HG02885 (cell line): ENCODE data around the gene HOXD8.

Source experiments
- ATAC-seq: cut with Tn5 transposase; IDR thresholded peaks from one replicate; pipeline ENCODE4 v1.9.1; 2021; ENCODE audit warnings: mild to moderate bottlenecking; ENCODE audit not compliant: unreplicated experiment, poor library complexity

HOXD8 gene

GRCh38 chr2:176114930-176115625 is 14.4 kb upstream of the HOXD8 start:
- no peak for ATAC-seq

GRCh38 chr2:176115883-176116813 is 13.4 kb upstream of the HOXD8 start, which contains the start of gene HOXD10:
Gene HOXD10 (plus strand): TSS chr2:176116778. CDS start chr2:176116834, 56 bp downstream.
- no peak for ATAC-seq

- no peak for ATAC-seq
These were observed 12.2 kb upstream of the HOXD8 start for GRCh38 chr2:176117162-176117822.

- no peak for ATAC-seq
These were observed 11.6 kb upstream of the HOXD8 start for GRCh38 chr2:176117823-176118371.

GRCh38 chr2:176118601-176119339 is 10.7 kb upstream of the HOXD8 start:
- ATAC-seq: no peak

GRCh38 chr2:176120364-176121189 is 8.9 kb upstream of the HOXD8 start:
- no peak for ATAC-seq

GRCh38 chr2:176121190-176122051 is 8.1 kb upstream of the HOXD8 start:
- no peak for ATAC-seq

GRCh38 chr2:176122052-176122682 is 7.3 kb upstream of the HOXD8 start:
- no peak for ATAC-seq

- no peak for ATAC-seq
These were observed 6.7 kb upstream of the HOXD8 start, which contains the start of gene HOXD9 for GRCh38 chr2:176122683-176123410. Gene HOXD9 (plus strand): TSS chr2:176122719. CDS start chr2:176122769, 50 bp downstream.

- no peak for ATAC-seq
These were observed 5.9 kb upstream of the HOXD8 start for GRCh38 chr2:176123411-176124109.

- ATAC-seq: no peak
These were observed 5.2 kb upstream of the HOXD8 start for GRCh38 chr2:176124110-176124946.

- no peak for ATAC-seq
These were observed 4.3 kb upstream of the HOXD8 start for GRCh38 chr2:176124947-176125771.

- no peak for ATAC-seq
These were observed 3.8 kb upstream of the HOXD8 start for GRCh38 chr2:176125772-176126054.

GRCh38 chr2:176126929-176127773 is 2.4 kb upstream of the HOXD8 start:
- ATAC-seq: no peak
